Right cardiac atrium (tissue), 5 donors: ENCODE results near the gene BHLHE40. TPM values are rescaled to one million over a fixed set of nuclear protein-coding genes. Genes with fewer than 3 reads are reported as not detected.

Source experiments
- ATAC-seq, 2 donors: fragments of 200-7000 bp; cut with Tn5 transposase; one replicate each; pipeline versions ENCODE4 v1.8.0 to v1.9.1; 2020; ENCODE audit warnings: moderate library complexity in 2 of 2, mild to moderate bottlenecking in 1 of 2
- DNase-seq, 3 donors: peaks; one replicate each; pipeline ENCODE4 v3.0.0-alpha.2; 2020
- H3K27ac ChIP-seq: one replicate; pipeline ENCODE4 v1.5.1; 2013; ENCODE audit warnings: mild to moderate bottlenecking, low read length, control low read depth, moderate library complexity
- H3K27me3 ChIP-seq: one replicate; pipeline ENCODE4 v1.6.1; 2013; ENCODE audit not compliant: control insufficient read depth, insufficient read depth
- H3K4me1 ChIP-seq: one replicate; pipeline ENCODE4 v1.6.1; 2013; ENCODE audit warnings: low read length; ENCODE audit not compliant: control insufficient read depth, insufficient read depth
- H3K4me3 ChIP-seq: one replicate; pipeline ENCODE4 v1.5.1; 2013; ENCODE audit warnings: low read length, control low read depth
- H3K9me3 ChIP-seq: one replicate; pipeline ENCODE4 v1.6.1; 2013; ENCODE audit warnings: low read length; ENCODE audit not compliant: control insufficient read depth
- WGBS: extraction: QIAGEN DNeasy Blood & Tissue Kit; methylation state at CpG from one replicate; pipeline ENCODE4 v1.1.7; 2013; 5-methylcytosine and 5-hydroxymethylcytosine counted together
- intact Hi-C, 4 donors: fragments of 100-400 bp; cut with DNase I; formaldehyde crosslinking; loops; one replicate each; pipeline versions ENCODE4 v1.11.0 to v1.14.0; 2022 to 2023
- polyA plus RNA-seq: library from polyadenylated mRNA; stranded (reverse); fragments of 200-250 nt; gene quantifications from one replicate; pipeline ENCODE4 v1.2.3, GENCODE V29; 2013
- total RNA-seq, 4 donors: library from RNA; stranded (reverse); fragmentation: NEBNext Ultra II Directional; extraction: Animal tissue kit (Norgen Biotek cat#: 25700); gene quantifications; one replicate each; pipeline ENCODE4 v1.2.1, GENCODE V29; 2021
- donor health status: healthy with polysubstance abuse.
- donor health status: DM: no; HTN: yes; CAD: no.
- donor health status: DM: no; HTN: no; CAD: no.
- donor health status: DM: no; HTN: yes; CAD: no; lungs with severe emphysema.
- donor health status: DM: yes; HTN: yes; CAD: no.

Gene BHLHE40
- total and polyA plus RNA-seq, 5 donors = 22.9 to 65.9 (median 34.1) TPM

DNA sequence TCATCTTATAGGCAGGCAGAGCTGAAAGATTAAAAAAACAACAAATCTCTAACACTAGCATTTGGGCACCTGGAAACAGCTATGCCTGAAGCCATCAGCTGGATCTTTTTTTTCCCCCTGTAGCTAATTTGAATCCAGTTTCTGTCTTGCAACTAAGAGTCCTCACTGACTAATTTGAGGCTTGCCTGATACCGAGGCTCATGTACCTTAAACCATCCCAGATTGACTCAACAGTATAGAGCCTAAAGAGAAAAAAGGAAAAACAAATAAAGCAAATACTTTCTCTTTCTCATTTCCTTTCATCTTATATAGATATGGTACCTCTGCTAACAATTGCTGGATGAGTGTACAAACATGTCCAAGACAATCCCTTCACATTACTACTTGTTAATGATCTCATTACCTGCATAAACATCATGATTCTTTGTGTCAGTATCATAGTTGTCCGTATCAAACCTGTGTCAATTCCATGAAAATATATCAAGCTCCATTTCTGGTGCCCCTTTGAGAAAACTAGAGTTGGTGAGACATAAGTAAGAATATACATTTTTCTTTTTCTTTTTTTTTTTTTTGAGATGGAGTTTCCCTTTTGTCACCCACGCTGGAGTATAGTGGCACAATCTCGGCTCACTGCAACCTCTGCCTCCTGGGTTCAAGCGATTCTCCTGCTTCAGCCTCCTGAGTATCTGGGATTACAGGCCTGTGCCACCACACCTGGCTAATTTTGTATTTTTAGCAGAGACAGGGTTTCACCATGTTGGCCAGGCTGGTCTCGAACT is 43.1 kb downstream of the BHLHE40 start:
- ATAC-seq (no peak), DNase-seq (no peak)
- no peaks in the 10 kb centered on the region for H3K27me3 ChIP-seq
- WGBS = 96% methylated on average over 6 of the region's 6 CpGs
- H3K27ac ChIP-seq = no peak overlapping the region
- intact Hi-C loops = loop anchor here in 3 of 4 donors (5.0 to 10.0 kb wide), 4 partner anchors 35 to 308 kb away; no protein-coding TSS in a partner anchor
- H3K4me3 ChIP-seq = no peak overlapping the region
- no peaks in the 10 kb centered on the region for H3K9me3 ChIP-seq
- H3K4me1 ChIP-seq = peaks cover 4% of the 10 kb centered on the region

DNA sequence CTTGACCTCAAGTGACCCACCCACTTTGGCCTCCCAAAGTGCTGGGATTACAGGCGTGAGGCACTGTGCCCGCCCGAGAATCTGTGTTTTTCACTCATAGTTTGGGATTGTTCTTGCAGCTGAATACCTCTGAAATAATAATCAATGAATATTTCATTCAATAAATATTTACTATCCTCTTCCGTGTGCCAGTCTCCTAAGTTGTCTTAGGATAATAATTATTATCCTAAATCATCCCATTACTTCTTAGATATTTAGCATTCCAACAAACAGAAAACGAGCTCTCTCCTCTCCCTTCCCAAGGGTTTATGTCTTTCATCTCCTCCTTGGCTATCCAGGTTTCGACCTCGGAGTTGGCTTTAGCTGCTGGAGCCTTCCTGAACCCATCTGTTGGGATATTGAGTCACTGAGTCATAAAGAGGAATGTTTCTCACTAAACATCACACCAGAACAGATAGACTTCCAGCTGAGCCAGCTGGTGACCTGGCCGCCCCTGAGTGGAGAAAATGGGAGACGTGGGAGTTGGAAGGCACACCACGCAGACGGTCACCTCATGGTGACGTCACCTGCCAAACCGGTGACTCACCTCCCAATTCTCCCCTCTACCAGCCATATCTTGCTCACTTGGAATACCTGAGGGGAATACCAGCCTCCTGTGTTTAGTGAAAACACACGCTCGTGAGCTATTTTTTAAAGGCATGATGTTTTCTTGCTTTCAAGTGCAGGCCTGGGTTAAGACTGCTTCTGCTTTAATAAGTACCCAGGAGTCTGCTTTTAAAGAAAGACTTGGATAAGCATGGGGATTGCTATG is 43.9 kb downstream of the BHLHE40 start:
- ATAC-seq (no peak), DNase-seq (peak in 2 of 3 donors; percentile 57 to 62)
- 73% methylated on average over 15 of the region's 15 CpGs for WGBS
- Histone ChIP-seq H3K4me3 (no peak overlapping the region), H3K9me3 (no peaks in the 10 kb centered on the region), H3K27me3 (no peaks in the 10 kb centered on the region), H3K27ac (no peak overlapping the region), H3K4me1 (peaks cover 4% of the 10 kb centered on the region)
- intact Hi-C loops = loop anchor here in 3 of 4 donors (5.0 to 10.0 kb wide), 4 partner anchors 36 to 308 kb away; no protein-coding TSS in a partner anchor

DNA sequence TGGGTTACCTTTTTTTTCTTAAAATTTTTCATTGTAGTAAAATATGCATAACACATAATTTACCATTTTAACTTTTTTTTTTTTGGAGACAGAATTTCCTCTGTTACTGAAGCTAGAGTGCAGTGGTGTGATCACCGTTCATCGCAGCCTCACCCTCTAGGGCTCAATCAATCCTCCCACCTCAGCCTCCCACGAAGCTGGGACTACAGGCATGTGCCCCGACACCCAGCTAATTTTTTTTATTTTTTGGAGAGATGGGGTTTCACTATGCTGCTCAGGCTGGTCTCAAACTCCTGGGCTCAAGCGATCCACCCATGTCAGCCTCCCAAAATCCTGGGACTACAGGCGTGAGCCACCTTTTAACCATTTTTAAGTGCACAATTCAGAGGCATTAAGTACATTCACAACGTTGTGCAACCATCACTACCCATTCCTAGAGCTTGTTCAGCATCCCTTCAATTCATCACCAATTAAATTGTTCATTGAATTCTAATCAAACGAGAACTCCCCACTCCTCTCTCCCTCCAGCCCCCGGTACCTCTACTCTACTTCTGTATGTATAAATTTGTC is 44.6 kb downstream of the BHLHE40 start:
- intact Hi-C loops = loop anchor here in 3 of 4 donors (5.0 to 10.0 kb wide), 4 partner anchors 37 to 309 kb away; no protein-coding TSS in a partner anchor
- no peaks in the 10 kb centered on the region for H3K4me1 ChIP-seq
- WGBS = 93% methylated on average over 9 of the region's 9 CpGs

DNA sequence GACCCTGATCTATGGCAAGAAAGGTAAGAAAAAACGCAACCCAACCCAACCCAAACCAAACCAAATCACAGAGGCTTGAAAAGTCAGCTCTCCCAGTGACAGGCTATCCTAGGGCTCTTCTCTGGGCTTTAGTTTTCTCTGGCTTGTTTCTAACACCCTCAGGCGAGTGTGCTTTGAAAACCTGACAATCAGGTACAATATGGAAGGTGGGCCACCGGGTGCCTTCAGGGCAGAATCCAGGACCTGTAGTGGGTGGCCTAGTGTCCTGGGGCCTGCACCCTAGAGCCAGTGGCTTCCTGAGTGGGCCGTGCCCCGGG is 46.8 kb downstream of the BHLHE40 start:
- H3K4me3 ChIP-seq = no peak overlapping the region
- 45% methylated on average over 5 of the region's 5 CpGs for WGBS
- no peaks in the 10 kb centered on the region for H3K9me3 ChIP-seq
- intact Hi-C loops = loop anchor here in 3 of 4 donors (5.0 to 10.0 kb wide), 4 partner anchors 44 to 311 kb away; no protein-coding TSS in a partner anchor
- no peaks in the 10 kb centered on the region for H3K27me3 ChIP-seq
- H3K4me1 ChIP-seq = no peaks in the 10 kb centered on the region
- ATAC-seq = no peak
- no peak for DNase-seq
- H3K27ac ChIP-seq = peak overlapping the region; percentile 90

More for the DNA sequence above, 44.6 kb downstream of the BHLHE40 start:
- ATAC-seq (no peak), DNase-seq (no peak)
- H3K4me3 ChIP-seq = no peak overlapping the region
- H3K9me3 ChIP-seq = no peaks in the 10 kb centered on the region
- H3K27me3 ChIP-seq = no peaks in the 10 kb centered on the region
- no peak overlapping the region for H3K27ac ChIP-seq

DNA sequence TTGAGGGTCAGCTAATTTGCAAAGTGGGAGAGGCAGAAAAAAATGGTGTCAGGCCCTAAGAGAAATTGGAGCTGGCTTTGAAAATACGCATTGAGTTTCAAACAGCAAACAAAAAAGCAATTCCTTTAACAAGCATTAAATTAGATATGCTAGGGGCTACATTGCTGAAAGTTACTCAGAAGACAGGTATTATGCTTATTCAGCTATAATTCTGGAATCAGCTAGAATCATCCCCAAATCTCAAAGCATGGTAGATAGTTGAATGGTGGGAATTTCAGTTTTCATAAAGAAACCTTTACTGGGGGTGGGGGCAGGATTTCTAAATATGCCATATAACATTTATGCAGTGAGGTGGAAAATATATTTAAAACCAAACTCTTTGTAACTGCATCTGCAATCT is 50.5 kb downstream of the BHLHE40 start:
- H3K27ac ChIP-seq = no peak overlapping the region
- H3K4me1 ChIP-seq = no peaks in the 10 kb centered on the region
- ATAC-seq = no peak
- H3K27me3 ChIP-seq = no peaks in the 10 kb centered on the region
- intact Hi-C loops = loop anchor here in 3 of 4 donors (5.0 to 10.0 kb wide), 4 partner anchors 47 to 315 kb away; no protein-coding TSS in a partner anchor
- H3K9me3 ChIP-seq = no peaks in the 10 kb centered on the region
- no peak overlapping the region for H3K4me3 ChIP-seq
- 95% methylated on average over 1 of the region's 1 CpG for WGBS
- no peak for DNase-seq

DNA sequence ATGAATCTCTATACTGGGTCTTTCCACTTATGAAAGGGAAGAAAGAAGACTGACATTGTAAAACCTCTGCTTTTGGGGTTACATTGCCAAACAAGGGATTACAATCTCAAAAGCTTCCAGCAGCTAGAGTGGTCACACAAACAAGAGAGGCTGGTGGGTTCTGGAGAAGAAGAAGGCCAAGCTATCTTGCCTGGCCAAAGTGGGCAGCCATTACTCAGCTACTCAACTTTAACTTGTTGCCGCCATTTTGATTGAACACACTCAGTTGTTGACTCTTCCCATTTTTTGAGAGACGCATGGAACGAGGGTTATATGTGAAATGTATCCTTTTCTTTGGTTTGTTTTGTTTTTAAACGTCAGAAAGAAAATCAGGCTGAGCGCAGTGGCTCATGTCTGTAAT is 50.9 kb downstream of the BHLHE40 start:
- no peak overlapping the region for H3K4me3 ChIP-seq
- WGBS = 95% methylated on average over 5 of the region's 5 CpGs

DNA sequence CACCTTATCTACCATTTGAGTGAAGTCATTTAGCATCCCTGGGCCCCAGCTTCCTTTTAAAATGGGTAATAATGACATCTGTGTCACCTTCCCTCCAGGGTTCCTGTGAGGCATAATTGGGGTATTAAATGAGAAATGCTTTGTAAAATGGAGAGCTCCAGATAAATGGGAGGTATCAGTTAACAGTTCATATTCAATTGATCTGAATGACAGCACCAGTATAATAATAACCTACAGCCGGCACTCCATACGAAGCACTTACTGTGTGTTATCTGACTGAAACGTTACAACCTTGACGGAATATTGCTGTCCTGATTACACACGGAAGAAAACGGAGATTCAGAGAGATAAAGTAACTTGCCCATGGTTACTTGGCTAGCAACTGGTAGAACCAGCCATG is 53.6 kb downstream of the BHLHE40 start:
- H3K27ac ChIP-seq = no peak overlapping the region
- no peak overlapping the region for H3K4me3 ChIP-seq
- no peak for DNase-seq
- WGBS = 79% methylated on average over 6 of the region's 6 CpGs
- H3K9me3 ChIP-seq = no peaks in the 10 kb centered on the region
- no peaks in the 10 kb centered on the region for H3K27me3 ChIP-seq
- intact Hi-C loops = no loop called here
- H3K4me1 ChIP-seq = no peaks in the 10 kb centered on the region
- no peak for ATAC-seq

More for the DNA sequence above, 50.9 kb downstream of the BHLHE40 start:
- intact Hi-C loops = no loop called here
- H3K4me1 ChIP-seq = no peaks in the 10 kb centered on the region
- DNase-seq (no peak), ATAC-seq (no peak)
- H3K27me3 ChIP-seq = no peaks in the 10 kb centered on the region
- no peaks in the 10 kb centered on the region for H3K9me3 ChIP-seq
- no peak overlapping the region for H3K27ac ChIP-seq

Other genes with a start within 250 kb of the BHLHE40 start
- 10 to 100 TPM; 56.7 to 67.8 (median 60.9) TPM for gene ARL8B, start 142.9 kb downstream of the BHLHE40 start, total RNA-seq
- gene ARL8B, start 142.9 kb downstream of the BHLHE40 start, polyA plus RNA-seq = 49.1 TPM
- 10 to 100 TPM in 3 of 4 donors, 1 to 10 TPM in 1; 8.0 to 16.6 (median 10.4) TPM for gene EDEM1, start 208.3 kb downstream of the BHLHE40 start, total RNA-seq
- gene EDEM1, start 208.3 kb downstream of the BHLHE40 start, polyA plus RNA-seq = 3.6 TPM